Esophagus muscularis mucosa (tissue), 4 donors: ENCODE data around the gene HEATR5B. TPM values are rescaled to one million over a fixed set of nuclear protein-coding genes. Genes with fewer than 3 reads are reported as not detected.

Source experiments
- DNase-seq: peaks from one replicate; pipeline ENCODE4 v3.0.0-alpha.2; 2017; ENCODE audit errors: extremely low spot score
- H3K27ac ChIP-seq, 4 donors: fragments of 200-600 bp; sonication (generic); replicated peaks in 1 of 4; 1 replicate in 3 of 4; 2 replicates in 1 of 4; pipeline ENCODE4 v1.5.1; 2016 to 2019; ENCODE audit warnings: mild to moderate bottlenecking in 1 of 4
- H3K27me3 ChIP-seq, 4 donors: fragments of 200-600 bp; sonication (generic); one replicate each; pipeline versions ENCODE4 v1.5.1 to v1.6.0; 2016 to 2019
- H3K36me3 ChIP-seq, 4 donors: fragments of 200-600 bp; sonication (generic); one replicate each; pipeline ENCODE4 v1.5.1; 2016 to 2019
- H3K4me1 ChIP-seq, 4 donors: fragments of 200-600 bp; sonication (generic); one replicate each; pipeline ENCODE4 v1.5.1; 2016 to 2019
- H3K4me3 ChIP-seq, 4 donors: fragments of 200-600 bp; sonication (generic); 1 replicate in 2 of 4; 2 replicates in 2 of 4; pipeline ENCODE4 v1.5.1; 2016 to 2019; ENCODE audit warnings: mild to moderate bottlenecking in 4 of 4, moderate library complexity in 1 of 4
- H3K9me3 ChIP-seq, 4 donors: fragments of 200-600 bp; sonication (generic); 1 replicate in 3 of 4; 2 replicates in 1 of 4; pipeline ENCODE4 v1.5.1; 2016 to 2019
- EP300 ChIP-seq: sonication (generic); formaldehyde crosslinking; IDR thresholded peaks from one replicate; pipeline ENCODE4 v1.6.1; 2017; ENCODE audit warnings: antibody characterized with exemption
- POLR2A ChIP-seq: fragments of 450-650 bp; IDR thresholded peaks from one replicate; pipeline ENCODE4 v1.6.1; 2017; ENCODE audit warnings: antibody characterized with exemption, moderate library complexity, mild to moderate bottlenecking, low read depth
- POLR2AphosphoS5 ChIP-seq, 2 donors: sonication (generic); formaldehyde crosslinking; IDR thresholded peaks; one replicate each; pipeline ENCODE4 v1.6.1; 2017; ENCODE audit warnings: antibody characterized with exemption in 2 of 2
- WGBS: methylation state at CpG from one replicate; pipeline ENCODE4 v1.1.5; 2018; 5-methylcytosine and 5-hydroxymethylcytosine counted together
- intact Hi-C: fragments of 100-400 bp; cut with DNase I; formaldehyde crosslinking; loops from one replicate; pipeline ENCODE4 v1.15.1; 2023
- total RNA-seq, 4 donors: library from RNA; depleted of rRNA; stranded (reverse); fragments of >200 nt; gene quantifications; one replicate each; pipeline versions ENCODE4 v1.1.0 to v1.2.1, GENCODE V29; 2016
- TF ChIP-seq, protein P1 (sequence below), 3 experiments: fragments of 200-600 bp in 2 of 3; fragments of 450-650 bp in 1 of 3; sonication (generic) in 2 of 3; IDR thresholded peaks; one replicate each; pipeline ENCODE4 v1.5.1; 2017 to 2019; ENCODE audit warnings: antibody characterized with exemption in 3 of 3, mild to moderate bottlenecking in 2 of 3, moderate library complexity in 1 of 3

The HEATR5B gene
- total RNA-seq, 4 donors from 2014 or later = 14.6 to 21.2 (median 16.7) TPM

- WGBS = 58% methylated on average over 3 of the region's 3 CpGs
- H3K36me3 ChIP-seq = peaks cover 14 to 60% (median 28%) of the 10 kb centered on the region in 4 donors
- intact Hi-C loops = no loop called here
Measured at GRCh38 chr2:37080689-37081088, 3.5 kb downstream of the HEATR5B start.

DNA sequence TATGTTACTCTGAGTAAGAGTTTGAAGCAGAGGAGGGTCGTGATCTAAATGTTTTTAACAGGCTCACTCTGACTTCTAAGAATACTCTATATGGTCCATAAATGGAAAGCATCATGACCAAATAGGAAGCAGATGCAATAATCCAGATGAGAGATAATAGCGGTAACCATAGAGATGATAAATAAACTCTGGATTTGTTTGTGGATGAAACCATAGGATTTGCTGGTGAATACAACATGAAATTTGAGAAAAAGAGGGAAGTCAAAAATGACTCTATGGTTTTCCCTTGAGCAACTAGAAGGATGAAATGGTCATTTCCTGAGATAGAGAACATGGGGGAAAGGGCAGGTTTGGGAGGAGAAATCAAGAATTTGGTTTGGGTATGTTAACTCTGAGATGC lies 3.9 kb downstream of the HEATR5B start:
- WGBS = 71% methylated on average over 2 of the region's 2 CpGs
- H3K36me3 ChIP-seq = peaks cover 14 to 64% (median 32%) of the 10 kb centered on the region in 4 donors
- no peak overlapping the region for H3K4me3 ChIP-seq
- no peaks in the 10 kb centered on the region for H3K27me3 ChIP-seq
- intact Hi-C loops = no loop called here
- H3K4me1 ChIP-seq = peaks cover 30 to 41% (median 35%) of the 10 kb centered on the region in 4 donors
- TF ChIP-seq POLR2A (no peak), EP300 (no peak), POLR2AphosphoS5 (IDR thresholded peaks at IDR 0.05) (no peak)
- TF ChIP-seq, protein P1, sequence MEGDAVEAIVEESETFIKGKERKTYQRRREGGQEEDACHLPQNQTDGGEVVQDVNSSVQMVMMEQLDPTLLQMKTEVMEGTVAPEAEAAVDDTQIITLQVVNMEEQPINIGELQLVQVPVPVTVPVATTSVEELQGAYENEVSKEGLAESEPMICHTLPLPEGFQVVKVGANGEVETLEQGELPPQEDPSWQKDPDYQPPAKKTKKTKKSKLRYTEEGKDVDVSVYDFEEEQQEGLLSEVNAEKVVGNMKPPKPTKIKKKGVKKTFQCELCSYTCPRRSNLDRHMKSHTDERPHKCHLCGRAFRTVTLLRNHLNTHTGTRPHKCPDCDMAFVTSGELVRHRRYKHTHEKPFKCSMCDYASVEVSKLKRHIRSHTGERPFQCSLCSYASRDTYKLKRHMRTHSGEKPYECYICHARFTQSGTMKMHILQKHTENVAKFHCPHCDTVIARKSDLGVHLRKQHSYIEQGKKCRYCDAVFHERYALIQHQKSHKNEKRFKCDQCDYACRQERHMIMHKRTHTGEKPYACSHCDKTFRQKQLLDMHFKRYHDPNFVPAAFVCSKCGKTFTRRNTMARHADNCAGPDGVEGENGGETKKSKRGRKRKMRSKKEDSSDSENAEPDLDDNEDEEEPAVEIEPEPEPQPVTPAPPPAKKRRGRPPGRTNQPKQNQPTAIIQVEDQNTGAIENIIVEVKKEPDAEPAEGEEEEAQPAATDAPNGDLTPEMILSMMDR (IDR thresholded peaks at IDR 0.05) = no peak
- no peaks in the 10 kb centered on the region for H3K9me3 ChIP-seq
- no peak for DNase-seq
- no peak overlapping the region for H3K27ac ChIP-seq

More at GRCh38 chr2:37080689-37081088, 3.5 kb downstream of the HEATR5B start:
- TF ChIP-seq POLR2AphosphoS5 (IDR thresholded peaks at IDR 0.05) = no peak
- no peak for TF ChIP-seq POLR2A
- no peak for TF ChIP-seq EP300
- TF ChIP-seq, protein P1 (IDR thresholded peaks at IDR 0.05) = no peak
- peaks cover 32 to 45% (median 39%) of the 10 kb centered on the region in 4 donors for H3K4me1 ChIP-seq
- no peaks in the 10 kb centered on the region for H3K27me3 ChIP-seq
- DNase-seq = no peak
- H3K4me3 ChIP-seq = no peak overlapping the region
- H3K27ac ChIP-seq = no peak overlapping the region
- no peaks in the 10 kb centered on the region for H3K9me3 ChIP-seq

- Histone ChIP-seq H3K4me1 (no peaks in the 10 kb centered on the region), H3K4me3 (no peak overlapping the region), H3K9me3 (no peaks in the 10 kb centered on the region), H3K27ac (no peak overlapping the region), H3K27me3 (no peaks in the 10 kb centered on the region), H3K36me3 (peaks cover 26 to 88% (median 52%) of the 10 kb centered on the region in 4 donors)
- intact Hi-C loops = no loop called here
- TF ChIP-seq POLR2A (no peak), EP300 (no peak), POLR2AphosphoS5 (IDR thresholded peaks at IDR 0.05) (no peak)
- TF ChIP-seq, protein P1 (IDR thresholded peaks at IDR 0.05) = no peak
- 97% methylated on average over 2 of the region's 2 CpGs for WGBS
- DNase-seq = no peak
Measured at GRCh38 chr2:37070931-37071330, 13.2 kb downstream of the HEATR5B start.

DNA sequence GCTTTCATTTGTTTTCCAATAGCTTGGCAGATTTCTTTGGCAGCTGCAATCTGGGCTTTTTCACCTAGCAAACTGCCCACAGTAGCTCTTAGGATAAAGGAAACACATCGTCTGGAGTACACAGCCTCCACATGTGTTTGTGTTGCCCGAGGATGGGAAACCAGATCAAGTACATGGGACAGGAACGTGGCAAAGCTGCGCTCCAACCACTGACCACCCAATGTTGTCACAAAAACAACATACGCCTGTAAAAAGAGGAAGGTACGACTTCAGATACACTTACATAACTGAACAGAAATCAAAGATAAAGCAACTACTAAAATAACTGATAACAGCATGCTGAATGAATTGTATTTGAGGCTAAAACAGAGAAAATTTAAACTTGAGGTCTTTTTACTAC lies 15.5 kb downstream of the HEATR5B start:
- Histone ChIP-seq H3K9me3 (no peaks in the 10 kb centered on the region), H3K27ac (no peak overlapping the region), H3K36me3 (peaks cover 40 to 89% (median 63%) of the 10 kb centered on the region in 4 donors), H3K27me3 (no peaks in the 10 kb centered on the region), H3K4me3 (no peak overlapping the region), H3K4me1 (no peaks in the 10 kb centered on the region)
- DNase-seq = no peak
- intact Hi-C loops = no loop called here
- TF ChIP-seq POLR2A (no peak), EP300 (no peak), POLR2AphosphoS5 (IDR thresholded peaks at IDR 0.05) (no peak)
- TF ChIP-seq, protein P1 (IDR thresholded peaks at IDR 0.05) = no peak
- WGBS = 78% methylated on average over 6 of the region's 6 CpGs

DNA sequence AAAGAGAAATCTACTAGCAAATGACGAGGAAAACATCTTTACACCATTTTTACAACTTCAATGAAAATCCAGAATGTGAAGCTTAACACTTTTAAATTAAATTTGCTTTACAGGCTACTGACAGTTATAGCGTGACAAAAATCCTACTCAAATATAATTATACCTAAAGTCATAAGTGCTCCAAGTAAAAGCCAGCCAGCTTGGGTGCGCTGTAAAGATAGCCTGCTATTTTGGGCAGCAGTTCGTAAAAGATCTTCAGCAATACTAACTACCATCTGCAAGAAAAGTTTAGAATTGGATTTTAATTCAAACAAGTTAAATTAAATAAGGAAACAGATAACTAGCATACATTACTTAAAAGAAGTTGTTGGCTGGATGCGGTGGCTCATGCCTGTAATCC lies 22.4 kb downstream of the HEATR5B start:
- no peak overlapping the region for H3K4me3 ChIP-seq

More for the DNA sequence above, 22.4 kb downstream of the HEATR5B start:
- no peaks in the 10 kb centered on the region for H3K9me3 ChIP-seq
- intact Hi-C loops = no loop called here
- TF ChIP-seq, protein P1 (IDR thresholded peaks at IDR 0.05) = no peak
- no peak for TF ChIP-seq POLR2AphosphoS5 (IDR thresholded peaks at IDR 0.05)
- TF ChIP-seq POLR2A = no peak
- TF ChIP-seq EP300 = no peak
- 96% methylated on average over 5 of the region's 5 CpGs for WGBS
- H3K27ac ChIP-seq = no peak overlapping the region
- H3K27me3 ChIP-seq = no peaks in the 10 kb centered on the region
- peaks cover 51 to 93% (median 72%) of the 10 kb centered on the region in 4 donors for H3K36me3 ChIP-seq
- no peak for DNase-seq
- no peaks in the 10 kb centered on the region for H3K4me1 ChIP-seq
